Hindlimb muscle (tissue), 1 donor: ENCODE data around the gene VWDE. TPM values are rescaled to one million over a fixed set of nuclear protein-coding genes. Genes with fewer than 3 reads are reported as not detected.
"Not testable (repeated sequence)": the region's sequence is repeated elsewhere in the genome, so short reads cannot be mapped to it uniquely, and the experiment has no call there.

Source experiments
- DNase-seq: peaks from one replicate; pipeline ENCODE4 v3.0.0-alpha.2; 2013
- polyA plus RNA-seq: library from polyadenylated mRNA; unstranded; fragments of 120-200 nt; gene quantifications from one replicate; pipeline ENCODE4 v1.2.1, GENCODE V29; 2013; ENCODE audit not compliant: insufficient read length

Gene VWDE
- polyA plus RNA-seq, result 1.5 TPM

GRCh38 chr7:12403287-12404181 is at the start of gene VWDE:
Gene VWDE, minus strand, starts transcription at chr7:12403865. Its CDS starts 149 bp downstream, at chr7:12403716.
- peak; percentile 54 for DNase-seq

DNA sequence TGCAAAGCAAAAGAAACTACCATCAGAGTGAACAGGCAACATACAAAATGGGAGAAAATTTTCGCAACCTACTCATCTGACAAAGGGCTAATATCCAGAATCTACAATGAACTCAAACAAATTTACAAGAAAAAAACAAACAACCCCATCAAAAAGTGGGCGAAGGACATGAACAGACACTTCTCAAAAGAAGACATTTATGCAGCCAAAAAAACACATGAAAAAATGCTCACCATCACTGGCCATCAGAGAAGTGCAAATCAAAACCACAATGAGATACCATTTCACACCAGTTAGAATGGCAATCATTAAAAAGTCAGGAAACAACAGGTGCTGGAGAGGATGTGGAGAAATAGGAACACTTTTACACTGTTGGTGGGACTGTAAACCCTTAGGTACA is 49.5 kb upstream of the VWDE start:
- not testable (repeated sequence) for DNase-seq

DNA sequence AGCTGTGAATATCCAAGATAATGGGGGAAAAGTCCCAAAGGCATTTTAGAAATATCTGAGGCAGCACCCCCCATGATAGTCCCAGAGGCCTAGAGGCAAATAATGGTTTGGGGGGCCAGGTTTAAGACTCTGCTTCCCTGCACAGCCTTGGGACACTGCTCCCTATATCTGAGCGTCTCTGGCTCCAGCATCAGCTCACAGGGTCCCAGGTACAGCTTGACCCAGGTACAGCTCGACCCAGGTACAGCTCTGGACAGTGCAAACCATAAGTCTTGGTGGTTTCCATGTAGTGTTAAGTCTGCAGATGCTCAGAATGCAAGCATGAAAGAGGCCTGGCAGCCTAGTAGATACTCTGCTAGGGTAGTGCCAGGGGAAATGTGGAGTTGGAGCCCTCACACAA is 47.0 kb upstream of the VWDE start:
- no peak for DNase-seq

GRCh38 chr7:12444785-12445184 is 41.1 kb upstream of the VWDE start:
- no peak for DNase-seq

DNA sequence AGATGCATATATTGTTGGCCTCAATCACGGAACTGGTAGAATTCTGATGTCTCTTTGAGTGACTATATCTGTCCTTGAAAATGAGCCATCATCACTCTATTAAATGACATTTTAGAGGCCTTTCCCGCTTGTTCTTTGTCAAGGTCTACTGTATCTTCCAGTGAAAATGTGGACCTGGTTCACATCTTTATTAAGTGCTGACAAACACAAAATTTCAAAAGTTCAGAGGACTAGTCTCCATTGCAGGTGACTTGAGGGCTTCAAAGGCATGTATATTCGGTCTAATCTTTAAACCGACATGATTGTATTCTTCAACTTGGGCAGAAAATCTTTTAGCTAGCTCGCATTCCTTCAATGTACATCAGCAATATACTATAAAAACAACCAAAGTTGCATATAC is 36.6 kb upstream of the VWDE start:
- DNase-seq, result no peak

DNA sequence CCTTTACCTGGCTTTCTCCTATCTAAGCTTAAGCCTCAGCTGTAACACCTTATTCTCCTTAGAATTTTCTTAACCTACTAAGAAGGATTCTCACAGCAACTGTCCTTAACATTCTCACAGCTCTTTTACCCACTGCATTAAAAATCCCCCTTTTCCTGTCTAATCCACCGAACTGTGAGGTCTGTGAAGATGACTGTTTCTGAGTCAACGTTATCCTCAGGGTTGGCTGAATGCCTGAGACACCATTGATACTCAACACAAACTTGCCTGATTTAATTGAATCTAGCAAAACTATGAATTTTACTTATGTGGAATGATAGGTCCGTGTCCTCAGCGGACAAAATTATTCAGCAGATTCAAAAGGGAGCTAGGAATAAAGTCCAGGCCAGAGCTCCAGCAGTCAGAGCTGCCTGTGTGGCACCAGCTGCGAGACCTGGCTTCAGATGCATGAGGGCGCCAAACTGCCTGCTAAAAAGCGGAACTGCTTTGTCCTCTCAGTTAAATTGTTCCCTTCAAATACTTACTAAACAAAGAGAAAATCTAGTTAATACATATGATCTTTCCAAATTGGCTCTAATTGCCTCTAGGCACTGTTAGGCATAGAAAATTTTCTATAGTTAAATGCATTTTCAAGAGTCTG is 33.4 kb upstream of the VWDE start:
- no peak for DNase-seq

DNA sequence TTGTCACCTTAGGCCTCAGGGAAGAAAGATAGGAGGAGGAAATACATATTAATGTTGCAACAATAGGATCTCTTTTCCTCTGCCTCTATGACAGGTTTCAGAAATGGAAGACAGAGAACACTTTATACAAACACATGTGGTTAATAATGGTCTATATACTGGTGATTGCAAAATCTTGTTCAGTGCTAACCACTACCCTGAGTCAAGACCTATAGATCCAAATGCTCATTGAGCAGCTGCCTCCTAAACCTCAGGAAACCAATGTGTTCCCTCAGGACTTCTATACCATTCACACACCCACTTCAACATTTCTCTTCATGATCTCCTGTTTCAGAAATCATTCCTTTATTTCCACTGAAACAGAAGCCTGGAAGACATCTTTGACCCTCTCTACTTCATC is 32.5 kb upstream of the VWDE start:
- no peak for DNase-seq

DNA sequence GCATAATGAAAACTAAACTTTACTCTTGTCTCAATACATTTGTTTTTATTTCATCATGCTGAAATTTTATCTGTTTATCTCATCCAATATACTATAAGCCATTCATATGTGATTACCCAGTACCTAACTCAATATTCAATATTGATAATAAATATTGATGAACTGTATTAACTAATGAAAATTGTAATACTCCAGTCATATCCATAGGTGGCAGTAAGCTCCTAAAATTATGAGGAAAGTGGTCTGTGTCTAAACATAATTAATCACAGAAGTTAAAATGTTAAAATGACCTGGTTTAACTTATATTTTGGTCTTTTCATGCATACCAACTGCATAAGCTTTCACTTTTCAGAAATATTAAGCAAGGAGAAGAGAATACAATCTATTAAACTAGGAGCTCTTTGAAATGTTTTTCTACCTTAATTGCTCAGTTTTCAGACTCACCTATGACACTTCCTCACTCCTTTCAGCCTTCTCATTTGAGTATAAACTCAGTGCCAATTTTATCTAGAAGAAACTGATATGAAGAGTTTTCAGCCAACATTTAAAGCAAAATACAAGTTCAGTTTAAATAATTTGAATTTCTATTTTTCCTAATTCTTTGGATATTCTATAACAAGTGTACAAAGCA is 30.5 kb upstream of the VWDE start:
- no peak for DNase-seq

- DNase-seq, result no peak
Measured at GRCh38 chr7:12431886-12432556, 28.4 kb upstream of the VWDE start.

- no peak for DNase-seq
Measured at GRCh38 chr7:12425311-12425710, 21.6 kb upstream of the VWDE start.

DNA sequence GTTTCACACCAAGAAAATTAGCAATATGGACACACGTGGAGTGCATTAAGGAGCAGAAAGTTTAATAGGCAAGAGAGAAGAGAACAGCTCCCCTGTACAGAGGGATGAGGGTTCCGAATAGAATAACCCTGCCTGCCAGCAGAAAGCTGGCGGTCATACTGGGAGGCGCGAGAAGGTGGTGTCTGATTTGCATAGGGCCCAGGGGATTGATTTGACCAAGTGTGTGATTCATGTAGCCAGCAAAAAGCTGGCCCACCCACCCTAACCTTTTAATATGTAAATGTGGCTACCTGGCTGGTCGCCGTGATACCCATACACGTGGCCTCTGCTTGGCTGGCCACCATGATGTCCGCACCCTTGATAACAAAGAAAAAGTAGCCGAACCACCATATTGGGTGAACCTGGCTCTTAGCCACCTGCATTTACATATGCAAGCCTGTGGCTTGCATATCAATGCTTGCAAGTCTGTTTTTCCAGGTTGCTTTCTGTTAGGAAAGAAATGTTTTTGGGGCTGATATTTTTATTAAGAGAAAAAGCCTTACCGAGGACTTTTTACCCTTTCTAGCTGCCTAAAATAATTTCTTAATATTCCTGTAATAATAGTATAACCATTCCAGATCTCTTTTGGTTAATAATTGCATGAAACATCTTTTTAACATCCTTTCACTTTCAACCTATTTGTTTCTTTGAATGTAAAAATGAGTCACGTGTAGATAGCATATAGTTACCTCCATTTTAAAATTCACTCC is 20.5 kb upstream of the VWDE start:
- DNase-seq, result no peak

DNA sequence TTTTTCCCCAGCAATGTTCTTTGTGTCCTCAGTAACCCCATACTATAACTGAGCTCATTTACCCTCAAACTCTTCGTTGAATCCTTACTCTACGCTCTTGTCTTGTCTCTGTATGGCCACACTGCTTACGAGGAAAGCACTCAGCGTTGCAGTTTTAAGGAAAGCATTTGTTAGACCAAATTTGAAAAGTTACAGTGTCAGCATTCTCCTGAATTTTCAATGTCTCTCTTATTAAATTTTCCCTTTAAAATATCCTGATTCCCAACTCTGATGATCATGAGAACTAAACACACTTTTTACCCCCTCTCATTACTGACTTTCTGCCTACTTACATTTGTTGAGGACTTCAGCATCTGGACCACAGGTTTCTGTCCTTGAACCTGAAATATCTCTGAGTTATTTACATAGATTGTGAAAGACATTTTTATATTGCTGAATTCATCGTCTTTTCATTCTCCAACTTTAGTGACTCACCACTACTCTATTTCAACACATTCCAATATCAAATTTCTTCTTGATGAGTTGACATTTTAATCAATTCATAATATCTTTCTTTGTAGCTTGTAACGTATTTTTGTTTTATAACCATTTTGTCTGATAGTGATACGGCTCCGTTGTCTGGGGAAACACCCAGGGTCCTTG is 19.8 kb upstream of the VWDE start:
- no peak for DNase-seq

GRCh38 chr7:12422554-12423320 is 19.1 kb upstream of the VWDE start:
- DNase-seq, result no peak

DNA sequence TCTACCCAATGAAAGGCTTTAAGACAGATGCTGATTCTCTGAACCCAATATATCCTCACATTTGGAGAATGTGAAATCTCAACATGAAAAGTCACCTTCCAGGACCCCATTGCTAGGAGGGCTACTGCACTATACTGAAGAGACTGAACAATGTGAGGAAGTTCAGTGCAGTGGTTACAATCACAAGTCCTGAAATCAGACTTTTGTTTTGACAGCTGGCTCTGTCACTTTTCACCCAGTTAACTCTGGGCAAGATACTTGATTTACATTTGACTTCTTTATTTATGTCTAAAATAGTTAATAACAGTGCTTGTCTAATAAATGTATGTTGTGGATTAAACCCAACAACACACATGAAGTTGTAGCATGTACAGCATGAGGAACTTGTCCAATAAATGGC is 14.8 kb upstream of the VWDE start:
- no peak for DNase-seq

DNA sequence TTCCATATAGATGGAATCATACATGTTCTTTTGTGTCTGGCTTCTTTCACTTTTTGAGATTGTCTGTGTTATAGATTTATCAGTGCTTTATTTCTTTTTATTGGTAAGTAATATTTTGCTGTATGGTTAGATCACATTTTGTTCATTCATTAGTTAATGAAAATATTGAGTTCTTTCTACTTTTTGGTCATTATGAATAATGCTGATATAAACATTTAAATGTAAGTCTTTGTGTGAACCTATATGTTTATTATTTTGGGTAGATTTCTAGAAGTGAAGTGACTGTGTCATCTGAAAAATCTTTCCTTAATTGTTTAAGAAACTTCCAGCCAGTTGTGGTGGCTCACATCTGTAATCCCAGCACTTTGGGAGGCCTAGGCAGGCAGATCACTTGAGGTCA is 11.4 kb upstream of the VWDE start:
- DNase-seq, result no peak

GRCh38 chr7:12412407-12412806 is 8.7 kb upstream of the VWDE start:
- no peak for DNase-seq

DNA sequence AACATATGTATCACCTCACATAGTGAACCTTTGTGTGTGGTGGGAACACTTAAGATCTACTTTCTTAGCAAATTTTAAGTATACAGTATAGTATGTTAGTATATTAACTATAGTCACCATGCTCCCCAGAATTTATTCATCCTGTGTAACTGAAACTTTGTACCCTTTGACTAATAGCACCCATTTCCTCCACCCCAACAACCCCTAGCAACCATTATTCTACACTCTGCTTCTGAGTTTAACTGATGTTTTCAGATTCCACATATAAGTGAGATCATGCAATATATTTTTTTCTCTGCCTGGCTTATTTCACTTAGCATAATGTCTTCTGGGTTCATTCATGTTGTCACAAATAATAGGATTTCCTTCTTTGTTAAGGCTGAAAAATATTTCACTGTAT is 6.9 kb upstream of the VWDE start:
- no peak for DNase-seq

DNA sequence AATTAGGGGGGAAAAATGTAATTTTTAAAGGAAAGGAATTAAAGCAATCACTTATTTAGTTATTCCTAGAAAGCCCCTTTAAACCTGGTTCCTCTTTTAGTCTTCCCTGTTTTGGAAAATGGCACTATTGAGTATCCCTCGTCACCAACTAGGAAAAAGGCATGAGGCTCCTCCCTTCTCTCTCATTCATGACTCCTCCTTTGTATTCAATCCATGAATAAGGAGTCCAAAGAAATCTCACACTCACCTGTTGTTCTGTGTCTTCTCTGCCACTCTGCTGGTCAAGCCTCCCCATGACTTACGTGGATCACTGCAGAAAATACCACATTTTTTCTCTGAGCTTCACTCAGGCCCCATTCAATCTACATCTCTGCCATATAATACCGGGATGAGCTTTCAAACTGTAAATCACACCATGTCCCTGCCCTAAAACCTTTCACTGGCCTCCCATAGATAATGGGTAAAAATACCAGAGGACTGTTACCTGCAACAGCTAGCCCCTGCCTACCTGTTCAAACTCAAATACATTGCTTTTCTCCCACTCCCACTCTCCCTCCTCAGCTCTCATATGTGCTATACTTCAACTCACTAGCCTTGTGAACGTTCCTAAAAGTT is 5.5 kb upstream of the VWDE start:
- DNase-seq, result no peak

- DNase-seq, result not testable (repeated sequence)
Measured at GRCh38 chr7:12407652-12408051, 4.0 kb upstream of the VWDE start.

DNA sequence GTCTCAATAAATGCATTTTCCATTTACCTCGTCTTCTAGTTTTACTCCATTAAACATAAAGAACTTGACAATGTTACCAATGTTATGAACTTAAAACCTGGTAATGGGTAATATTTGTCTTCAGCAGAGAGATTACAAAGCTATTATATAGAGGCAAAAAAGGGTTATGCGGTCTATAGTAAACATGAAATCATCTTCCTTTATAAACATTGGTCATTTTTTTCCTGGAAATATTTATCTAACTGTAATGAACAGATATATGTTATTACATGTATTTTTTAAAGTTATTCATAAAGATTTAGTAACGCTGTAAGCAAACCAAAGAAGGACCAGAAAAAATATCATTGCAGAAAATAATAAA is 1.3 kb downstream of the VWDE start:
- no peak for DNase-seq
